Panc1 (cell line): Measurements from ENCODE around the gene ACADSB. TPM values are rescaled to one million over a fixed set of nuclear protein-coding genes. Genes with fewer than 3 reads are reported as not detected.

Experiments
- ATAC-seq: fragments of 200-7000 bp; cut with Tn5 transposase; 2 replicates; pipeline ENCODE4 v1.9.1; 2020; ENCODE audit warnings: mild to moderate bottlenecking, moderate library complexity
- BruUV-seq: library from RNA; stranded (reverse); fragments of 400-500 nt; replicated peaks from 2 replicates; lab custom pipeline; 2021; lab: Mats Ljungman, UMichigan
- CTCF ChIA-PET: fragments of 300-600 bp; sonication (Branson Sonifier 250); formaldehyde crosslinking; loops from one replicate; lab custom pipeline; 2022; ENCODE audit warnings: antibody characterized with exemption; lab: Charles Lee
- POLR2A ChIA-PET: fragments of 300-600 bp; sonication (Branson Sonifier 250); formaldehyde crosslinking; loops from one replicate; lab custom pipeline; 2022; ENCODE audit warnings: antibody characterized with exemption; lab: Charles Lee
- DNase-seq: peaks from one replicate; pipeline ENCODE4 v3.0.0-alpha.2; 2010; ENCODE audit warnings: low read depth, low spot score
- H3K27ac ChIP-seq: 2 replicates; pipeline ENCODE4 v1.5.1; 2011; ENCODE audit warnings: mild to moderate bottlenecking, low read length, inconsistent platforms
- H3K27me3 ChIP-seq: fragments of 200-500 bp; sonication (Bioruptor generic); 2 replicates; pipeline ENCODE4 v1.6.0; 2014; ENCODE audit warnings: low read length, inconsistent platforms; ENCODE audit not compliant: control insufficient read depth, insufficient read depth
- H3K36me3 ChIP-seq: fragments of 200-500 bp; sonication (Bioruptor generic); 2 replicates; pipeline ENCODE4 v1.5.1; 2014; ENCODE audit warnings: inconsistent platforms, mild to moderate bottlenecking, low read length, moderate library complexity; ENCODE audit not compliant: control insufficient read depth, insufficient read depth
- H3K4me1 ChIP-seq: 2 replicates; pipeline ENCODE4 v1.5.1; 2011; ENCODE audit warnings: inconsistent platforms, mild to moderate bottlenecking, low read length, moderate library complexity; ENCODE audit not compliant: control insufficient read depth, insufficient read depth
- H3K4me3 ChIP-seq, 2 experiments: 2 replicates each; pipeline ENCODE4 v1.5.1; 2011 to 2012; ENCODE audit warnings: low read depth in 2 of 2, low read length in 2 of 2, mild to moderate bottlenecking in 2 of 2, inconsistent platforms in 1 of 2, moderate library complexity in 1 of 2
- H3K9me3 ChIP-seq: fragments of 200-500 bp; sonication (Bioruptor generic); 2 replicates; pipeline ENCODE4 v1.5.1; 2014; ENCODE audit warnings: low read depth, mild to moderate bottlenecking, inconsistent platforms, low read length, moderate library complexity; ENCODE audit not compliant: control insufficient read depth, insufficient read depth
- CTCF ChIP-seq: fragments of 450-650 bp; IDR thresholded peaks from 2 replicates; pipeline ENCODE4 v1.5.1; 2017; ENCODE audit warnings: mild to moderate bottlenecking
- POLR2AphosphoS5 ChIP-seq: IDR thresholded peaks from 2 replicates; pipeline ENCODE4 v1.6.1; 2012; ENCODE audit warnings: mild to moderate bottlenecking, low read depth, low read length, moderate library complexity
- REST ChIP-seq, 2 experiments: IDR thresholded peaks; 2 replicates each; pipeline ENCODE4 v1.6.1; 2011 to 2012; ENCODE audit warnings: low read depth in 2 of 2, control low read depth in 1 of 2, low read length in 1 of 2, mild to moderate bottlenecking in 1 of 2, moderate library complexity in 1 of 2; ENCODE audit not compliant: insufficient read depth in 1 of 2
- SIN3A ChIP-seq: IDR thresholded peaks from 2 replicates; pipeline ENCODE4 v1.6.1; 2012; ENCODE audit warnings: low read depth, mild to moderate bottlenecking, low read length, moderate library complexity, borderline replicate concordance; ENCODE audit not compliant: insufficient read depth
- TCF7L2 ChIP-seq: IDR thresholded peaks from 2 replicates; pipeline ENCODE4 v1.6.1; 2011; ENCODE audit warnings: mild to moderate bottlenecking, low read depth, low read length, inconsistent platforms
- in situ Hi-C: cut with HindIII; loops from 2 replicates; pipeline ENCODE4 v1.10.0; 2016; ENCODE audit warnings: low sequenced_read_pairs, low pct_unique_long_range_greater_than_20kb
- intact Hi-C: fragments of 100-400 bp; cut with micrococcal nuclease; formaldehyde crosslinking; loops from one replicate; pipeline ENCODE4 v1.10.0; 2022; ENCODE audit not compliant: unreplicated experiment
- total RNA-seq: library from RNA; stranded (reverse); gene quantifications from one replicate; pipeline ENCODE4 v1.2.1, GENCODE V29; 2021; ENCODE audit not compliant: unreplicated experiment

The ACADSB gene
- total RNA-seq, 1 experiment from 2014 or later: 19.2 TPM

DNA sequence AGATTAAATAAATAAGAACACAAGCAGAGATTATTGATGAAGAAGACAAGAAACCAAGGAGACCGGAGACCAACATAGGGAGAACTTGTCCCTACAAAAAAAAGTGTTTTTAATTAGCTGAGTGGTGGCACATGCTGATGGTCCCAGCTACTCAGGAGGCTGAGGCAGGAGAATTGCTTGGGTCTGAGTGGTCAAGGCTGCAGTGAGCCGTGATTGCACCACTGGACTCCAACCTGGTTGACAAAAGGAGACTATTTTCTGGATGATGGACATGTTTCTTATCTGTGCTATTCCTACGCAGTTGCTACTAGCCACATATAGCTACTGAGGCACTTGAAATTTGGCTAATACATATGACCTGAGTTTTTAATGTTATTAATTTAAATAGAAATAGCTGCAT, 9.9 kb upstream of the ACADSB start:
- BruUV-seq: no TSS peak
- Histone ChIP-seq H3K27me3 (no peaks in the 10 kb centered on the region), H3K9me3 (no peaks in the 10 kb centered on the region), H3K36me3 (no peaks in the 10 kb centered on the region; the same call in 1 of the 2 replicates), H3K4me1 (peaks cover 3% of the 10 kb centered on the region; the same call in 1 of the 2 replicates), H3K27ac (no peak overlapping the region), H3K4me3 (no peak overlapping the region)
- ATAC-seq (no peak), DNase-seq (no peak)
- POLR2A ChIA-PET: no interaction called here
- intact Hi-C loops (no loop called here), in situ Hi-C loops (no loop called here)
- TF ChIP-seq SIN3A: no peak
- no peak for TF ChIP-seq REST (IDR thresholded peaks at IDR 0.05; ENCODE audit: insufficient read depth in 1 of 2, low read depth in 2 of 2, low read length in 1 of 2)
- TF ChIP-seq TCF7L2: no peak
- no peak for TF ChIP-seq POLR2AphosphoS5
- no peak for TF ChIP-seq CTCF
- CTCF ChIA-PET: no interaction called here

GRCh38 chr10:122999347-122999746, 9.5 kb upstream of the ACADSB start:
- CTCF ChIA-PET: no interaction called here

DNA sequence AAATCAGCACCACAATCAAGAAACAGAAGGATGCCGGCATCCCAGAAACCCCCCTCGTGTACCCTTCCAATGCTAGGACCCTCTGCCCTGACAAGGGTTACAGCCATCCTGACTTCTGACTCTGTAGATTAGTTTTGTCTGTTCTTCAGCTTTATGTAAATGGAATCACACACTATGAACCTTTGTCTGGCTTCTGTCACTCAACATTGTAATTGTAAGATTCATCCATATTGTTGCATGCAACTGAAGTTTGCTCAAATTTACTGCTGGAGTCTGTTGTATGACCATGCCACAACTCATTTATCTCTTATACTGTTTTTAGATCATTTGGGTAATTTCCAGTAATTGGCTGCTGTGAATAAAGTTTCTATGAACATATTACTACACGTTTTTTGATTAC, 8.7 kb upstream of the ACADSB start:
- TF ChIP-seq CTCF (no peak), POLR2AphosphoS5 (no peak), SIN3A (no peak), TCF7L2 (no peak), REST (IDR thresholded peaks at IDR 0.05; ENCODE audit: insufficient read depth in 1 of 2, low read depth in 2 of 2, low read length in 1 of 2) (no peak)
- Histone ChIP-seq H3K36me3 (no peaks in the 10 kb centered on the region; the same call in 1 of the 2 replicates), H3K4me1 (peaks cover 10% of the 10 kb centered on the region; the same call in 1 of the 2 replicates), H3K27me3 (no peaks in the 10 kb centered on the region), H3K27ac (no peak overlapping the region), H3K4me3 (no peak overlapping the region), H3K9me3 (no peaks in the 10 kb centered on the region)
- intact Hi-C loops (no loop called here), in situ Hi-C loops (no loop called here)
- ChIA-PET POLR2A (interaction anchor here (0.6 kb wide), 1 partner anchor 1670 kb away, joined by 3 read pairs; no protein-coding TSS in a partner anchor), CTCF (no interaction called here)
- BruUV-seq: no TSS peak
- ATAC-seq (no peak), DNase-seq (no peak)

More at GRCh38 chr10:122999347-122999746, 9.5 kb upstream of the ACADSB start:
- DNase-seq (no peak), ATAC-seq (no peak)
- Histone ChIP-seq H3K9me3 (no peaks in the 10 kb centered on the region), H3K4me1 (peaks cover 8% of the 10 kb centered on the region; the same call in 1 of the 2 replicates), H3K4me3 (no peak overlapping the region), H3K27ac (no peak overlapping the region), H3K27me3 (no peaks in the 10 kb centered on the region), H3K36me3 (no peaks in the 10 kb centered on the region; the same call in 1 of the 2 replicates)
- intact Hi-C loops: no loop called here
- TF ChIP-seq TCF7L2: no peak
- POLR2A ChIA-PET: interaction anchor here (0.6 kb wide), 1 partner anchor 1670 kb away, joined by 3 read pairs; no protein-coding TSS in a partner anchor
- in situ Hi-C loops: no loop called here
- no TSS peak for BruUV-seq
